HCT116 (cell line): Measurements from ENCODE around the gene NR2C2AP.

Experiments used
- ATF3 ChIP-seq: IDR thresholded peaks from 2 replicates; pipeline ENCODE4 v1.6.1; 2012
- CTCF ChIP-seq, 3 experiments: fragments of 200-600 bp in 1 of 3; sonication (generic) in 1 of 3; IDR thresholded peaks in 2 of 3; conservative IDR thresholded peaks in 1 of 3; 2 replicates each; pipeline ENCODE4 v1.5.1; 2012 to 2017; ENCODE audit warnings: low read depth in 2 of 3, low read length in 2 of 3, antibody characterized with exemption in 1 of 3, borderline replicate concordance in 1 of 3, control low read depth in 1 of 3, mild to moderate bottlenecking in 1 of 3, mixed read lengths in 1 of 3, mixed run types in 1 of 3, moderate library complexity in 1 of 3; ENCODE audit not compliant: insufficient read depth in 1 of 3
- EGR1 ChIP-seq: IDR thresholded peaks from 2 replicates; pipeline ENCODE4 v1.6.1; 2012; ENCODE audit warnings: low read depth
- EZH2 ChIP-seq: fragments of 200-600 bp; sonication (generic); IDR thresholded peaks from 2 replicates; pipeline ENCODE4 v1.6.1; 2017; ENCODE audit warnings: antibody characterized with exemption, mixed run types
- JUND ChIP-seq: IDR thresholded peaks from 2 replicates; pipeline ENCODE4 v1.6.1; 2012
- MAX ChIP-seq: IDR thresholded peaks from 2 replicates; pipeline ENCODE4 v1.6.1; 2012
- POLR2A ChIP-seq: IDR thresholded peaks from 2 replicates; pipeline ENCODE4 v1.7.0; 2011; ENCODE audit warnings: borderline replicate concordance; ENCODE audit not compliant: insufficient read depth, insufficient read length; ENCODE audit errors: extremely low read depth
- POLR2AphosphoS5 ChIP-seq: IDR thresholded peaks from 2 replicates; pipeline ENCODE4 v1.6.1; 2011; ENCODE audit warnings: mild to moderate bottlenecking, low read depth, low read length, moderate library complexity
- SIN3A ChIP-seq: IDR thresholded peaks from 2 replicates; pipeline ENCODE4 v1.6.1; 2012; ENCODE audit warnings: low read depth
- SRF ChIP-seq: IDR thresholded peaks from 2 replicates; pipeline ENCODE4 v1.6.1; 2012; ENCODE audit warnings: low read depth
- YY1 ChIP-seq: IDR thresholded peaks from 2 replicates; pipeline ENCODE4 v1.6.1; 2011; ENCODE audit warnings: low read length, low read depth, moderate library complexity, mild to moderate bottlenecking; ENCODE audit not compliant: insufficient replicate concordance; ENCODE audit errors: extremely low read depth
- ZBTB33 ChIP-seq: IDR thresholded peaks from 2 replicates; pipeline ENCODE4 v1.6.1; 2011; ENCODE audit warnings: mild to moderate bottlenecking, low read length, moderate library complexity; ENCODE audit not compliant: insufficient replicate concordance; ENCODE audit errors: extremely low read depth

- TF ChIP-seq YY1 (no peak), POLR2A (no peak), EZH2 (no peak), POLR2AphosphoS5 (no peak), CTCF (IDR thresholded peaks at IDR 0.05 in 2 of 3, conservative IDR thresholded peaks at IDR 0.05 in 1 of 3; ENCODE audit: borderline replicate concordance in 1 of 3, insufficient read depth in 1 of 3, low read depth in 2 of 3, low read length in 2 of 3) (no peak), EGR1 (no peak), SRF (no peak), MAX (no peak), SIN3A (no peak), ZBTB33 (no peak), ATF3 (no peak), JUND (no peak)
These were observed 1.2 kb downstream of the NR2C2AP start for GRCh38 chr19:19201697-19202630.
